ENCODE results near the gene NKIRAS2.

Gene NKIRAS2

GRCh38 chr17:42055027-42055426 is 35.1 kb downstream of the NKIRAS2 start:
- DNase-seq (ENCODE audit: low spot score) = no peak

- no peak for DNase-seq (ENCODE audit: low spot score)
Observed at GRCh38 chr17:42055496-42055895, 35.6 kb downstream of the NKIRAS2 start.

- DNase-seq (ENCODE audit: low spot score) = no peak
Observed at GRCh38 chr17:42056635-42057034, 36.7 kb downstream of the NKIRAS2 start.

GRCh38 chr17:42058063-42058462 is 38.2 kb downstream of the NKIRAS2 start:
- DNase-seq (ENCODE audit: low spot score) = no peak

- no peak for DNase-seq (ENCODE audit: low spot score)
Observed at GRCh38 chr17:42059815-42060214, 39.9 kb downstream of the NKIRAS2 start.

- DNase-seq (ENCODE audit: low spot score) = no peak
Observed at GRCh38 chr17:42060231-42060630, 40.3 kb downstream of the NKIRAS2 start.

- no peak for DNase-seq (ENCODE audit: low spot score)
Observed at GRCh38 chr17:42061646-42062487, 42.0 kb downstream of the NKIRAS2 start.

GRCh38 chr17:42062681-42063080 is 42.8 kb downstream of the NKIRAS2 start:
- DNase-seq (ENCODE audit: low spot score) = no peak

- no peak for DNase-seq (ENCODE audit: low spot score)
Observed at GRCh38 chr17:42065201-42065600, 45.3 kb downstream of the NKIRAS2 start.

GRCh38 chr17:42067371-42068091 is 47.6 kb downstream of the NKIRAS2 start:
- peak; percentile 88 for DNase-seq (ENCODE audit: low spot score)

GRCh38 chr17:42068979-42069378 is 49.1 kb downstream of the NKIRAS2 start:
- no peak for DNase-seq (ENCODE audit: low spot score)

- DNase-seq (ENCODE audit: low spot score) = no peak
Observed at GRCh38 chr17:42071810-42072209, 51.9 kb downstream of the NKIRAS2 start.

GRCh38 chr17:42072323-42073187 is 52.7 kb downstream of the NKIRAS2 start:
- peak; percentile 78 for DNase-seq (ENCODE audit: low spot score)
